Activated CD8-positive, alpha-beta memory T cell treated with anti-CD3 and anti-CD28 coated beads for 1 hour (primary cell): Measurements from ENCODE around the gene HELQ.
"Not testable (repeated sequence)": the region's sequence is repeated elsewhere in the genome, so short reads cannot be mapped to it uniquely, and the experiment has no call there.

Experiments used
- DNase-seq, 2 donors: peaks; one replicate each; pipeline ENCODE4 v3.0.0-alpha.2; 2020; ENCODE audit warnings: low read depth in 1 of 2; ENCODE audit errors: extremely low read depth in 1 of 2

HELQ gene

GRCh38 chr4:83436680-83437079 lies 18.9 kb downstream of the HELQ start:
- no peak for DNase-seq

- no peak for DNase-seq
Observed at GRCh38 chr4:83431200-83431599, 24.4 kb downstream of the HELQ start.

GRCh38 chr4:83418211-83418610 lies 37.4 kb downstream of the HELQ start:
- no peak for DNase-seq

- no peak for DNase-seq
Observed at GRCh38 chr4:83417566-83417965, 38.1 kb downstream of the HELQ start.

GRCh38 chr4:83413676-83414075 lies 41.9 kb downstream of the HELQ start:
- no peak for DNase-seq

GRCh38 chr4:83408908-83409307 lies 46.7 kb downstream of the HELQ start:
- no peak for DNase-seq

GRCh38 chr4:83405844-83406816 lies 49.5 kb downstream of the HELQ start:
- DNase-seq = no peak

- not testable (repeated sequence) for DNase-seq
Observed at GRCh38 chr4:83398158-83398557, 57.5 kb downstream of the HELQ start.

GRCh38 chr4:83393908-83394307 lies 61.7 kb downstream of the HELQ start:
- DNase-seq = no peak

GRCh38 chr4:83392562-83392961 lies 63.1 kb downstream of the HELQ start:
- no peak for DNase-seq

GRCh38 chr4:83390944-83391343 lies 64.7 kb downstream of the HELQ start:
- DNase-seq = no peak

GRCh38 chr4:83389756-83390505 lies 65.7 kb downstream of the HELQ start:
- no peak for DNase-seq

- DNase-seq = no peak
Observed at GRCh38 chr4:83389037-83389720, 66.4 kb downstream of the HELQ start.

- no peak for DNase-seq
Observed at GRCh38 chr4:83388313-83388676, 67.3 kb downstream of the HELQ start.

- DNase-seq = no peak
Observed at GRCh38 chr4:83387476-83388312, 67.9 kb downstream of the HELQ start.

- no peak for DNase-seq
Observed at GRCh38 chr4:83387012-83387411, 68.6 kb downstream of the HELQ start.

GRCh38 chr4:83382850-83383249 lies 72.8 kb downstream of the HELQ start:
- DNase-seq = no peak

- DNase-seq = no peak
Observed at GRCh38 chr4:83381173-83381572, 74.5 kb downstream of the HELQ start.

- no peak for DNase-seq
Observed at GRCh38 chr4:83378419-83378818, 77.2 kb downstream of the HELQ start.

- DNase-seq = no peak
Observed at GRCh38 chr4:83372931-83373330, 82.7 kb downstream of the HELQ start.

- no peak for DNase-seq
Observed at GRCh38 chr4:83371936-83372335, 83.7 kb downstream of the HELQ start.
